GM19438 (cell line): ENCODE measurements around the gene ESD.

ENCODE experiments used
- ATAC-seq: cut with Tn5 transposase; IDR thresholded peaks from one replicate; pipeline ENCODE4 v1.9.1; 2021; ENCODE audit warnings: low read depth; ENCODE audit not compliant: unreplicated experiment

Gene ESD

GRCh38 chr13:46748300-46748699 lies 48.7 kb downstream of the ESD start:
- no peak for ATAC-seq

GRCh38 chr13:46747031-46747820 lies 49.7 kb downstream of the ESD start:
- ATAC-seq = no peak

GRCh38 chr13:46745706-46746105 lies 51.3 kb downstream of the ESD start:
- ATAC-seq = no peak

- ATAC-seq = no peak
Observed at GRCh38 chr13:46745062-46745461, 51.9 kb downstream of the ESD start.

- ATAC-seq = no peak
Observed at GRCh38 chr13:46743191-46743590, 53.8 kb downstream of the ESD start.

- no peak for ATAC-seq
Observed at GRCh38 chr13:46739447-46740098, 57.4 kb downstream of the ESD start.

GRCh38 chr13:46738766-46739165 lies 58.2 kb downstream of the ESD start:
- ATAC-seq = no peak

- no peak for ATAC-seq
Observed at GRCh38 chr13:46738055-46738454, 58.9 kb downstream of the ESD start.

- ATAC-seq = no peak
Observed at GRCh38 chr13:46736541-46737310, 60.2 kb downstream of the ESD start.

- ATAC-seq = no peak
Observed at GRCh38 chr13:46735425-46735824, 61.5 kb downstream of the ESD start.

- ATAC-seq = no peak
Observed at GRCh38 chr13:46731535-46731934, 65.4 kb downstream of the ESD start.

- ATAC-seq = no peak
Observed at GRCh38 chr13:46728777-46729176, 68.2 kb downstream of the ESD start.

- no peak for ATAC-seq
Observed at GRCh38 chr13:46726347-46726746, 70.6 kb downstream of the ESD start.
